Retina (tissue), 1 donor: ENCODE results near the gene LUZP1.

ENCODE experiments used
- DNase-seq: peaks from one replicate; pipeline ENCODE4 v3.0.0-alpha.2; 2016

LUZP1 gene

GRCh38 chr1:23150742-23151141, 17.9 kb downstream of the LUZP1 start:
- no peak for DNase-seq

GRCh38 chr1:23150125-23150524, 18.5 kb downstream of the LUZP1 start:
- no peak for DNase-seq

GRCh38 chr1:23149114-23149513, 19.5 kb downstream of the LUZP1 start:
- no peak for DNase-seq

- no peak for DNase-seq
These were observed 20.6 kb downstream of the LUZP1 start for GRCh38 chr1:23148084-23148483.

GRCh38 chr1:23140940-23141596, 27.6 kb downstream of the LUZP1 start:
- DNase-seq = no peak

GRCh38 chr1:23135268-23135667, 33.4 kb downstream of the LUZP1 start:
- DNase-seq = no peak

GRCh38 chr1:23134055-23134454, 34.6 kb downstream of the LUZP1 start:
- no peak for DNase-seq

GRCh38 chr1:23133587-23133986, 35.1 kb downstream of the LUZP1 start:
- DNase-seq = no peak

GRCh38 chr1:23132033-23132432, 36.6 kb downstream of the LUZP1 start:
- DNase-seq = no peak

- DNase-seq = no peak
These were observed 38.8 kb downstream of the LUZP1 start for GRCh38 chr1:23129846-23130245.

GRCh38 chr1:23126801-23127200, 41.9 kb downstream of the LUZP1 start:
- no peak for DNase-seq

- no peak for DNase-seq
These were observed 42.5 kb downstream of the LUZP1 start for GRCh38 chr1:23126200-23126599.

- DNase-seq = no peak
These were observed 43.2 kb downstream of the LUZP1 start for GRCh38 chr1:23125489-23125888.

- DNase-seq = no peak
These were observed 44.2 kb downstream of the LUZP1 start for GRCh38 chr1:23124259-23125026.

GRCh38 chr1:23123528-23123927, 45.1 kb downstream of the LUZP1 start:
- no peak for DNase-seq

GRCh38 chr1:23122796-23123195, 45.9 kb downstream of the LUZP1 start:
- no peak for DNase-seq

- DNase-seq = no peak
These were observed 46.5 kb downstream of the LUZP1 start for GRCh38 chr1:23122023-23122748.

- DNase-seq = no peak
These were observed 48.3 kb downstream of the LUZP1 start for GRCh38 chr1:23120383-23120782.

- no peak for DNase-seq
These were observed 49.5 kb downstream of the LUZP1 start for GRCh38 chr1:23118957-23119792.

GRCh38 chr1:23118407-23118806, 50.2 kb downstream of the LUZP1 start:
- DNase-seq = no peak

GRCh38 chr1:23116921-23117699, 51.5 kb downstream of the LUZP1 start:
- no peak for DNase-seq

GRCh38 chr1:23116216-23116836, 52.3 kb downstream of the LUZP1 start:
- no peak for DNase-seq
